Measurements from ENCODE around the gene AKAP6.
"Not testable (repeated sequence)": the region's sequence is repeated elsewhere in the genome, so short reads cannot be mapped to it uniquely, and the experiment has no call there.

AKAP6 gene

GRCh38 chr14:32374155-32374554 lies 45.1 kb downstream of the AKAP6 start:
- no peak for DNase-seq

- DNase-seq = no peak
Measured at GRCh38 chr14:32375663-32376062, 46.6 kb downstream of the AKAP6 start.

GRCh38 chr14:32377046-32377646 lies 48.0 kb downstream of the AKAP6 start:
- DNase-seq = no peak

GRCh38 chr14:32378284-32378683 lies 49.2 kb downstream of the AKAP6 start:
- DNase-seq = no peak

- DNase-seq = no peak
Measured at GRCh38 chr14:32379447-32379846, 50.3 kb downstream of the AKAP6 start.

- no peak for DNase-seq
Measured at GRCh38 chr14:32381869-32382268, 52.8 kb downstream of the AKAP6 start.

- DNase-seq = no peak
Measured at GRCh38 chr14:32382704-32383103, 53.6 kb downstream of the AKAP6 start.

DNA sequence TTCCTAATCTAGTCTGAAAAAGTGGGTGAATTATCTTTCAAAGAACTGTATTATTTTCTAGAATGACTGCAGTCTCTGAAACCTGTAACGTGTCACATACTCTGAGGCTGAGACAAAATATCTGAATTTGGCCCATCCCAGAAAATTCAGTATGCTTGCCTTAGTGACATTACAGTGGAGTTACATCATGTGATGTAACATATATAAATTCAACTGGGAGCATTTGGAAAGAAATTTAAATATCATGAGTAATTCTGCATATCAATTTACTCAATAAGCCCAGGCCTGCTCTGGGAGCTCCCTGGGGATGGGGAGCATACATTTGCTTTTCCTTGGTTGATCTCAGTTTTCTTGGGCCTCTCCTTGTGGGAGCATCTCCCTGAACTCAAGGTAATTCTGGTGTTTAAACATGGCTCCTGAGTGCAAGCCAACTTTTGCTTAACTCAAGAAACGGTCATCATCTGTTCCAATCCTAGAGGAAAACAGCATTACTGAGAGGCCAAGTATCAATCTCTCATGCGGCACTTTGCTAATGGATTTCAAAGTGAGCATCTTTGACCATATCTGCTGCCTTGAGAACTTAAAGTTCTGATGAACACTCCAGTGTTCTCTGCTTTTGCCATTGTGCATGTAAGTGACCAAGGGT lies 54.4 kb downstream of the AKAP6 start:
- no peak for DNase-seq

- no peak for DNase-seq
Measured at GRCh38 chr14:32384464-32384863, 55.4 kb downstream of the AKAP6 start.

GRCh38 chr14:32387295-32387694 lies 58.2 kb downstream of the AKAP6 start:
- not testable (repeated sequence) for DNase-seq

DNA sequence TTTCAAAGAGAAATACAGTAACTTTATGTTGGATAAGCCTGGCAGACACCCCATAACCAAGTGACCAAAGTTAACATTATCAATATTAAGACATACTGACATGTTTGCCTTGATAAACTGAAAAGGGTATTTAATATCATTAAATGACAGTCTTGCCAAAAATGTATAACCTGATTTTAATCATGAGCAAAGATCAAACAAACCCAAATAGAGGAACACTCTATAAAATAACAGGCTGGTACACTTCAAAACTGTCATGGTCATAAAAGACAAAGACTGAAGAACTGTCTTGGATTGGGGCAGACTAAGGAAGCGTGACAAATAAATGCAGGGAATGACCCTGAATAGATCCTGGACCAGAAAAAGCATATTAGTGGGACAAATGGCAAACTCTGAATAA lies 64.0 kb downstream of the AKAP6 start:
- no peak for DNase-seq

- no peak for DNase-seq
Measured at GRCh38 chr14:32394038-32394437, 64.9 kb downstream of the AKAP6 start.

DNA sequence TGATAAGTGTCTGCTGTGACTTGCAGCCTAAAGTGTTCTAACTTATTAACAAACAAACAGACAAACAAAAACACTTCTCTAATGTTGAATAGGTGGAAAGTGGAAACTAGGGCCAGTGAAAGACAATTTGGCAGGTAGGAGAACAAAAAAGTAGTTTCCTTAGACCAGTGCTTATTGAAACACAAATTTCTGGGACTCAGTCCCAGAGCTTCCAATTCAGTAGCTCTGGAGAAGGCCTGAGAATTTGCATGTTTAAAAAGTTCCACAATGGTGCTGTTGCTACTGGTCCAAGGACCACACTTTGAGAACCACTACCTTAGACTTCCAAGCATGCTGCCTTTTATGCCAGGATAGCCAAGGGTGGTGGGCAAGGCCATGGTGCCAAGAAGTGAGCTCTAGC lies 67.8 kb downstream of the AKAP6 start:
- DNase-seq = no peak

DNA sequence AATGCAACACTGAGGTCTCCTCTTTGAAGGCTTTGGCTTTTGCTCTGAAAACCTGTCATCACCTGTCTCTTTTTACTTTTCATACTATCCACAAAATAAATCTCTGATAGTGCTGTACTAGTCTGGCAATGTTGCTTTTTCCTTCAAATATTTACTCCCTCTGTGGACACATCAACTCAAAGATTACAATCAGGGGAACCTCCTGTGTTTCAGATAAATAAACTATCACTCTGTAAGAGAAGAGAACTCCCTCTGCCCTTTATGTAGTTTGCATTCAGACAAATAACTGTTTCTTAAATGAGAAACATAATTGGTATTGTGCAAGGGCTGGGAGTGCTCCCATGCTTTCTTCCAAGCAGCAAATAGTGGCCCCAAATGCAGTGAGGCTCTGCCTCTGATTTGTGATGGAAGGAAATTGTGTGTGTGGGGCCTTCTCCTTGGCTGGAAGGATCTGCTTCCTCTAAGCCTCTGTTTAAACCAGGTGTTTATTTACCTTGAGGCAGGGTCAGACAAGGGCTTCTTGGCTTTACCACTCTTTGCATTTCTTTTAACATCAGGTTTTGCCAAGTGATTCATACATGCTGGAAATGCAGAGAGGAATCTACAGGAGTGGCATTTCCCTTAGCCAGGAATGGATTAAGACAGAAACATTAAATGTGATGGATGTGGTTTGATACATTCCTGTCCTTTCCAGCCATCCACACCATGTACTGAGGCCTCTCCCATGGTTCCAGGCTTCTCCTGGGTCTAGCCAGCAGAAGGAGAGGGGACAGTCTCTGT lies 69.0 kb downstream of the AKAP6 start:
- DNase-seq = no peak

- no peak for DNase-seq
Measured at GRCh38 chr14:32399920-32400319, 70.8 kb downstream of the AKAP6 start.

- no peak for DNase-seq
Measured at GRCh38 chr14:32400480-32400879, 71.4 kb downstream of the AKAP6 start.

DNA sequence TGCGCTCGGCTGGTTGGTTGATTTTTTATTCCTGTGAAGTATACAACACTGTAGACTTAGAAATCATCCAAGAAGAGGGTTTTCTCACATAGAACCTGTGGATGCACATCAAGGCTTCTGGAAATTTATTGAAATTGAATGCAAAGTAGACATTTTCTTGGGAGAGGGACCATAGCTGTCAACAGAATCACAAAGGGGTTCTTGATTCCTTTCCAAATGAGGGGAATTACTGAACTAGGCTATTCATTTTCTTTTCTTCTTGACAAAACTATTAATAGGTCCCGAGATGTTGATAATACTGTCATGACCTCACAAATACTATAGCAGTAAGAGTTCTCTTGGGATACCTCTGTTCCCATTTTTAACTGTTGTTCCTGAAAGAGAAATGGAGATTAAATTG lies 73.9 kb downstream of the AKAP6 start:
- no peak for DNase-seq

GRCh38 chr14:32403688-32404087 lies 74.6 kb downstream of the AKAP6 start:
- DNase-seq = no peak

GRCh38 chr14:32404784-32405573 lies 75.9 kb downstream of the AKAP6 start:
- no peak for DNase-seq

DNA sequence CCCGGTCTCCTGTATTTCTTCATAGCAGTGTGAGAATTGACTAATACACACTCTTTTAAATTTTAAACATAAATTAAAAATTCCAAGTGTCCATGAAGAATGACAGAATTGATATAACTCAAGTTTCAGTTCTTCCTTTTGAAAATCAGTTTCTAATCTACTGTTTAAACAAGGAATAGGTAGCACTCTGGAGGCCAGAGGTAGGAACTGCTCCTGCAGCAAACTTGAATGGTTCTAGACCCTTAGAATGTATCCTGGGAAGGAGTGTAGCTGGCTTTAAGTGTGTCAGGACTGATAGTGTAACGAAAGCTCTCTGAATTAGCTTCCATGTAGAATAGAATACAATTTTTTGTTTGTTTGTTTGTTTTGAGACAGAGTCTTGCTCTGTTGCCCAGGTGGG lies 76.8 kb downstream of the AKAP6 start:
- DNase-seq = no peak

DNA sequence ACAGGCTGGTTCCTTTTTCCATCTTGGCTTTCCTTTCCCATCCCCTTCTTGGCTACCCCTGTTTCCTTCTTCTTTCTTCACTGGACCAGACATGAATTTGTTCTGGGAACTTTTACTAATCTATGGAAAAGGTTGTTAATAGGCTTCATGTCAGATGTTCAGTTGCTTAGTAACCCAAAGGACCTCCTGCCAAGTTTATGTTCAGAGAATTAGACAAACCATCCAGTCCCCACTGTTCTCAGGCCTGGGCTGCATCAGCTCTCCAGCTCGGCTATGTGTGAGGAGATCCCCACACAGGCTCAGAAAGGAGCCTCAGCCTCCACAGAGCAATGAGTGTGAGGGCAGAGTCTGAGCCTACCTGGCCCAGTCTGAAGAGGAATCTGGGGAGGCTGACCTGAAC lies 78.0 kb downstream of the AKAP6 start:
- DNase-seq = no peak

DNA sequence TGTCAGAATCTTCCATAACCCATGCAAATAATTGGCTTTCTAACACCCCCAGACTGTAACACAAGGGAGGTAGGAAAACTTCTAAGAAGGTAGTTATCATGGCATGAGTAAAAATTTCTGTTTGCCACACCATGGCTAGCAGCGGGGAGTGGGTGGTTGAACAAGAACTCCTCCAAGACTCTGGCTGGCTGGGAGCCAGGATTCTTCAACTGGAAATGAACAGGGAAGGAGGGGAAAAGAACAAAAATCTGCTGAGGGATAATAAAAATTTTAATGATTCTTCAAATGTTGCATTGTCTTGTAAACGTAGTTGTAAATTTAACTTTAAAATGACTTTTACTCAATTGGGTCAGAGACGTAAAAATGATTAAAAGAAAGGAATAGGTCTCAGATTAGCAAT lies 78.9 kb downstream of the AKAP6 start:
- DNase-seq = no peak

DNA sequence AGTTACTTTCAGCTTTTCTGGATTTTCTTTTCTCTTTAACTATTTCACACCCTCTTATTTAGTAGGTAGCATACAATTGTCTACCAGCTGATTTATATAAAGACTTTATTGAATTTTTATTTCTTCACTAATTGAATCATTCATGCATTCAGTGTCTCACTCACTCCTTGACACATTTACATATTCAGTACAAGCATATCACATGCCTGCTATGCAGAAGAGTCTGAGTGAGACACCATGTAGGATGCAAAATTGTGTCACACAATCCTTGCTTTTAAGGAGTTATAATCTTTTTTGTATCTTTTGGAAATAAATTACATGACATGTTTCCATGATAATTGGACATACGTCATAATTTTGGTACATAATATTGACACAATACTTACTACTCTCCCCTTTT lies 83.0 kb downstream of the AKAP6 start:
- no peak for DNase-seq

DNA sequence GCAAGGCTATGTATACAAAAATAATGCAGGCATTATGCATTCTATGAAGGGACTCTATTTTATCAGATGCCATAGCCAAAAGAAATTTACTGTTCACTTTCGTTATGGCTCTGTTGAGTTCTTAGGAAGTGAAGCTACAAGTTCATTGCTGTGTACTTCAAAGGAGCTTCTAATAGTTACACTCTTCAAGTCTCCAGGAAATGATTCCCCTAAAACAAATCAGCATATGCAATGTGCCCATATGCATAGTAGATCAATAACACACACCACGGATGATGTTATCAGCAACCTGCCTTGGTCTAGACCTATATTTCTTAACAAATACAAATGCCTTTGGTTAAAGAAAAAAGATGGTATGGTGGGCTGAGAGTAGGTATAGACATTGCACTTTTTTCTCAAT lies 83.4 kb downstream of the AKAP6 start:
- DNase-seq = no peak

All from CD4-positive, alpha-beta T cell treated with Interleukin-4 for 1 hour (primary cell).